Uterus (tissue), 4 donors: ENCODE results near the gene FMO4. TPM values are rescaled to one million over a fixed set of nuclear protein-coding genes. Genes with fewer than 3 reads are reported as not detected.

Experiments used
- DNase-seq, 2 donors: peaks; one replicate each; pipeline ENCODE4 v3.0.0-alpha.2; 2019 to 2020
- H3K27ac ChIP-seq, 2 donors: fragments of 200-600 bp; sonication (generic); 1 replicate in 1 of 2; 2 replicates in 1 of 2; pipeline ENCODE4 v1.5.1; 2016 to 2018
- H3K27me3 ChIP-seq, 2 donors: fragments of 200-600 bp; sonication (generic); one replicate each; pipeline ENCODE4 v1.5.1; 2018 to 2019; ENCODE audit warnings: control low read depth in 1 of 2
- H3K36me3 ChIP-seq, 2 donors: fragments of 200-600 bp; sonication (generic); one replicate each; pipeline ENCODE4 v1.5.1; 2019; ENCODE audit warnings: control low read depth in 1 of 2
- H3K4me1 ChIP-seq, 2 donors: fragments of 200-600 bp; sonication (generic); one replicate each; pipeline ENCODE4 v1.5.1; 2018 to 2019; ENCODE audit warnings: control low read depth in 1 of 2
- H3K4me3 ChIP-seq, 2 donors: fragments of 200-600 bp; sonication (generic); 1 replicate in 1 of 2; 2 replicates in 1 of 2; pipeline ENCODE4 v1.5.1; 2018 to 2019; ENCODE audit warnings: mild to moderate bottlenecking in 1 of 2
- H3K9me3 ChIP-seq, 2 donors: fragments of 200-600 bp; sonication (generic); one replicate each; pipeline ENCODE4 v1.5.1; 2019; ENCODE audit warnings: control low read depth in 1 of 2
- CTCF ChIP-seq, 4 experiments: fragments of 200-600 bp in 2 of 4; fragments of 450-650 bp in 2 of 4; sonication (generic) in 2 of 4; IDR thresholded peaks; one replicate each; pipeline ENCODE4 v1.5.1; 2016 to 2019; ENCODE audit warnings: antibody characterized with exemption in 4 of 4, mild to moderate bottlenecking in 2 of 4, moderate library complexity in 1 of 4
- POLR2A ChIP-seq, 2 donors: fragments of 450-650 bp; IDR thresholded peaks; one replicate each; pipeline ENCODE4 v1.6.1; 2016; ENCODE audit warnings: antibody characterized with exemption in 2 of 2, mild to moderate bottlenecking in 1 of 2, moderate library complexity in 1 of 2
- intact Hi-C: fragments of 100-400 bp; cut with DNase I; formaldehyde crosslinking; loops from one replicate; pipeline ENCODE4 v1.15.1; 2023; ENCODE audit warnings: low total_unique reads
- total RNA-seq, 4 donors: library from RNA; depleted of rRNA in 3 of 4; stranded (reverse); fragments of >200 nt in 3 of 4; gene quantifications; one replicate each; pipeline versions ENCODE4 v1.1.0 to v1.2.4, GENCODE V29; 2014 to 2023
- donor health status: DM: yes; HTN: yes; CAD: no.

The FMO4 gene
- total RNA-seq = 10 to 100 TPM in 1 of 4 donors, 1 to 10 TPM in 2, not detected in 1; 1.8 to 10.7 (median 4.0) TPM

GRCh38 chr1:171313835-171314320 lies at the start of gene FMO4:
TSS of gene FMO4 (plus strand) at chr1:171314183. CDS start at chr1:171319826, 5,643 bp downstream.
- DNase-seq = peak; percentile 90 to 96
- Histone ChIP-seq H3K36me3 (no peaks in the 10 kb centered on the region), H3K4me3 (peak within 1 kb of the TSS; percentile 4 to 28), H3K4me1 (no peaks in the 10 kb centered on the region), H3K27ac (peak within 1 kb of the TSS; percentile 70 to 75), H3K27me3 (no peaks in the 10 kb centered on the region), H3K9me3 (no peaks in the 10 kb centered on the region)
- intact Hi-C loops = no loop called here
- TF ChIP-seq POLR2A (IDR thresholded peaks at IDR 0.05) (peak; percentile 27 to 47), CTCF (IDR thresholded peaks at IDR 0.05) (peak; percentile 70 to 89 (median 86))

DNA sequence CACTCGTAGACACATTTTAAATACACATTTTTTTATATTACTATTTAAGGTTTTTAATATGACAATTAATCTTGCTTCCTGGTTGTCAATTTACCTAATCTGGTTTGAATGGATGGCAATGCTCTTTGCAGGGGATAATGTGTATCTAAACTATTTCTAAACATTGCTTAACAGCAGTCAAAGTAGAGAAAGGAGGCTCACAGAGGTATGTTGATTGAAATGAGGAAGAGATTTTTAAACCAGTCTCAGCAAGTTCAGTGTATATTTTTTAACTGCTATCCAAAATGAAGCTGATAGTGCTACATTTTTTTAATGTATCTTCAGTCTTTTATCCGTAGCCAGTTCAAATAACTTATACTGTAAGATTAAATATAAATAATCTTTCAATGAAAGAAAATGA lies 48.3 kb upstream of the FMO4 start:
- no peak for DNase-seq
- intact Hi-C loops = no loop called here
- no peak overlapping the region for H3K4me3 ChIP-seq
- no peaks in the 10 kb centered on the region for H3K4me1 ChIP-seq
- H3K27ac ChIP-seq = no peak overlapping the region
- TF ChIP-seq CTCF (IDR thresholded peaks at IDR 0.05) (no peak), POLR2A (IDR thresholded peaks at IDR 0.05) (no peak)
- no peaks in the 10 kb centered on the region for H3K9me3 ChIP-seq
- H3K36me3 ChIP-seq = no peaks in the 10 kb centered on the region
- H3K27me3 ChIP-seq = no peaks in the 10 kb centered on the region

- Histone ChIP-seq H3K4me3 (no peak overlapping the region), H3K4me1 (no peaks in the 10 kb centered on the region), H3K9me3 (no peaks in the 10 kb centered on the region), H3K36me3 (no peaks in the 10 kb centered on the region), H3K27me3 (no peaks in the 10 kb centered on the region), H3K27ac (no peak overlapping the region)
- no peak for DNase-seq
- TF ChIP-seq POLR2A (IDR thresholded peaks at IDR 0.05) = no peak
- TF ChIP-seq CTCF (IDR thresholded peaks at IDR 0.05) = no peak
- intact Hi-C loops = no loop called here
Observed at GRCh38 chr1:171266930-171267329, 47.1 kb upstream of the FMO4 start.

- Histone ChIP-seq H3K36me3 (no peaks in the 10 kb centered on the region), H3K4me1 (no peaks in the 10 kb centered on the region), H3K27me3 (no peaks in the 10 kb centered on the region), H3K9me3 (no peaks in the 10 kb centered on the region), H3K4me3 (no peak overlapping the region), H3K27ac (no peak overlapping the region)
- TF ChIP-seq CTCF (IDR thresholded peaks at IDR 0.05) (no peak), POLR2A (IDR thresholded peaks at IDR 0.05) (no peak)
- intact Hi-C loops = no loop called here
- no peak for DNase-seq
Observed at GRCh38 chr1:171267391-171267790, 46.6 kb upstream of the FMO4 start.

- DNase-seq = no peak
- H3K27ac ChIP-seq = no peak overlapping the region
- H3K4me3 ChIP-seq = no peak overlapping the region
- H3K4me1 ChIP-seq = no peaks in the 10 kb centered on the region
- TF ChIP-seq CTCF (IDR thresholded peaks at IDR 0.05) = no peak
- no peak for TF ChIP-seq POLR2A (IDR thresholded peaks at IDR 0.05)
- H3K9me3 ChIP-seq = no peaks in the 10 kb centered on the region
- intact Hi-C loops = no loop called here
- H3K27me3 ChIP-seq = no peaks in the 10 kb centered on the region
- H3K36me3 ChIP-seq = no peaks in the 10 kb centered on the region
Observed at GRCh38 chr1:171270806-171271205, 43.2 kb upstream of the FMO4 start.
